ENCODE results near the gene KLHL35.
A peak's percentile ranks its signal among the peaks of the same experiment; 100 is the strongest.
"Not testable (repeated sequence)": the region's sequence is repeated elsewhere in the genome, so short reads cannot be mapped to it uniquely, and the experiment has no call there.

Gene KLHL35

GRCh38 chr11:75388386-75389275, 44.4 kb downstream of the KLHL35 start:
- peak; percentile 16 to 29 for DNase-seq (ENCODE audit: low read depth in 2 of 2)

GRCh38 chr11:75387736-75388294, 45.2 kb downstream of the KLHL35 start:
- DNase-seq (ENCODE audit: low read depth in 2 of 2), result no peak

- DNase-seq (ENCODE audit: low read depth in 2 of 2), result no peak
These were observed 45.9 kb downstream of the KLHL35 start for GRCh38 chr11:75386942-75387630.

- peak; percentile 55 to 70 for DNase-seq (ENCODE audit: low read depth in 2 of 2)
These were observed 48.4 kb downstream of the KLHL35 start for GRCh38 chr11:75384438-75385080.

- no peak for DNase-seq (ENCODE audit: low read depth in 2 of 2)
These were observed 49.8 kb downstream of the KLHL35 start for GRCh38 chr11:75383246-75383645.

- no peak for DNase-seq (ENCODE audit: low read depth in 2 of 2)
These were observed 52.1 kb downstream of the KLHL35 start for GRCh38 chr11:75380716-75381420.

GRCh38 chr11:75380245-75380644, 52.8 kb downstream of the KLHL35 start:
- no peak for DNase-seq (ENCODE audit: low read depth in 2 of 2)

- not testable (repeated sequence) for DNase-seq (ENCODE audit: low read depth in 2 of 2)
These were observed 54.2 kb downstream of the KLHL35 start for GRCh38 chr11:75378776-75379175.

- DNase-seq (ENCODE audit: low read depth in 2 of 2), result no peak
These were observed 56.8 kb downstream of the KLHL35 start for GRCh38 chr11:75376175-75376574.

- no peak for DNase-seq (ENCODE audit: low read depth in 2 of 2)
These were observed 57.4 kb downstream of the KLHL35 start for GRCh38 chr11:75375626-75376025.

GRCh38 chr11:75374646-75375045, 58.4 kb downstream of the KLHL35 start:
- DNase-seq (ENCODE audit: low read depth in 2 of 2), result no peak

- no peak for DNase-seq (ENCODE audit: low read depth in 2 of 2)
These were observed 59.8 kb downstream of the KLHL35 start for GRCh38 chr11:75373201-75373600.

Data from stimulated activated CD4-positive, alpha-beta T cell treated with anti-CD3 and anti-CD28 coated beads, Interleukin-1b, Interleukin-23, amount 100 ng/mL, for 1 hour (primary cell).